Endometrial microvascular endothelial cells (primary cell): ENCODE results near the gene AJAP1. TPM values are rescaled to one million over a fixed set of nuclear protein-coding genes. Genes with fewer than 3 reads are reported as not detected.

Experiments used
- in situ Hi-C: cut with HindIII; loops from 2 replicates; pipeline ENCODE4 v1.10.0; 2017; ENCODE audit warnings: low sequenced_read_pairs, low pct_unique_long_range_greater_than_20kb; ENCODE audit errors: inconsistent ontology term
- total RNA-seq: library from RNA; depleted of rRNA; stranded (reverse); fragments of >200 nt; gene quantifications from one replicate; pipeline ENCODE4 v1.2.3, GENCODE V29; 2015; ENCODE audit errors: inconsistent ontology term

AJAP1 gene
- total RNA-seq, 1 donor from 2014 or later, result not detected

GRCh38 chr1:4626560-4627319 is 27.7 kb upstream of the AJAP1 start:
- in situ Hi-C loops, result no loop called here

- in situ Hi-C loops, result no loop called here
These were observed 27.1 kb upstream of the AJAP1 start for GRCh38 chr1:4627353-4627752.

GRCh38 chr1:4628992-4629391 is 25.4 kb upstream of the AJAP1 start:
- in situ Hi-C loops, result no loop called here

- in situ Hi-C loops, result no loop called here
These were observed 23.8 kb upstream of the AJAP1 start for GRCh38 chr1:4630561-4630960.

GRCh38 chr1:4631321-4631720 is 23.1 kb upstream of the AJAP1 start:
- in situ Hi-C loops, result no loop called here

- in situ Hi-C loops, result no loop called here
These were observed 21.1 kb upstream of the AJAP1 start for GRCh38 chr1:4633346-4633745.

- in situ Hi-C loops, result no loop called here
These were observed 20.1 kb upstream of the AJAP1 start for GRCh38 chr1:4634156-4634792.

- in situ Hi-C loops, result no loop called here
These were observed 19.5 kb upstream of the AJAP1 start for GRCh38 chr1:4634793-4635406.

- in situ Hi-C loops, result no loop called here
These were observed 18.2 kb upstream of the AJAP1 start for GRCh38 chr1:4636186-4636585.

GRCh38 chr1:4636644-4637380 is 17.6 kb upstream of the AJAP1 start:
- in situ Hi-C loops, result no loop called here

GRCh38 chr1:4637616-4638344 is 16.6 kb upstream of the AJAP1 start:
- in situ Hi-C loops, result no loop called here

GRCh38 chr1:4638345-4638729 is 16.1 kb upstream of the AJAP1 start:
- in situ Hi-C loops, result no loop called here

- in situ Hi-C loops, result no loop called here
These were observed 13.5 kb upstream of the AJAP1 start for GRCh38 chr1:4640931-4641330.

GRCh38 chr1:4647391-4647790 is 7.0 kb upstream of the AJAP1 start:
- in situ Hi-C loops, result no loop called here

- in situ Hi-C loops, result no loop called here
These were observed 5.8 kb upstream of the AJAP1 start for GRCh38 chr1:4648657-4649056.

GRCh38 chr1:4650481-4650880 is 3.9 kb upstream of the AJAP1 start:
- in situ Hi-C loops, result no loop called here

- in situ Hi-C loops, result no loop called here
These were observed 3.4 kb upstream of the AJAP1 start for GRCh38 chr1:4650981-4651380.

GRCh38 chr1:4652631-4653327 is 1.6 kb upstream of the AJAP1 start:
- in situ Hi-C loops, result no loop called here

- in situ Hi-C loops, result no loop called here
These were observed 1.1 kb upstream of the AJAP1 start for GRCh38 chr1:4653328-4653660.
